HUDEP-2 (cell line): ENCODE measurements around the gene UPF3A.

Source experiments
- DNase-seq, 76 experiments: peaks; one replicate each; lab custom pipeline; 2025; ENCODE audit not compliant: unreplicated experiment in 76 of 76; lab: John Stamatoyannopoulos, UW

The UPF3A gene

DNA sequence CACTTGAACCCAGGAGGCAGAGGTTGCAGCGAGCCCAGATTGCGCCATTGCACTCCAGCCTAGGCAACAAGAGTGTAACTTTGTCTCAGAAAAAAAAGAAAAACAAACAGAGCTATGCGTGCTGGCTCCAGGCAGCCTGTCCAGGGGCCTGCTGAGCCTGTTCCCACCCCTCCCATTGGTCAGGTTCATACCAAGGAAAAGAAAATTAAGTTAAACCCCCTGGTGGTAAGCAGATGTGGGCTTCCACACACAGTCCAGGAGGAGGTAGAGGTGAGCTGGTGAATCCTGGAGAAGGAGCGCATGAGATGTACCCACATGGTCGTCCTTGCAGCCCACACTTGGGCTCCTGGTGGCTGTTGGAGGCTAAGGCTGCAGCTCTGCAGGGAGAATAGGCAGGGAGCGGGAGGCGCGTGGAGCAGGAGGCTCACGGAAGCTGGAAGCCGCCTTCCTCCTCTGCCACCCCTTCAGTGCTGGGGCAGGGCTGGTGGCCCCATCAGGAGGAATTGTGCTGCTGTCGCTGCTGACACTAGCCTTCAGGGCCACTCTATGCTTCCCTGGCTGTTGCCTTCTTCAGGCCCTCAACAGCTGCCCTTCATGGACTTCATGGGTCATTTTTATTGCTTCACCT lies 22.4 kb downstream of the UPF3A start:
- DNase-seq, result no peak

- no peak for DNase-seq
These were observed 23.1 kb downstream of the UPF3A start for GRCh38 chr13:114304346-114305034.

GRCh38 chr13:114309086-114309485 lies 27.7 kb downstream of the UPF3A start:
- DNase-seq, result no peak

DNA sequence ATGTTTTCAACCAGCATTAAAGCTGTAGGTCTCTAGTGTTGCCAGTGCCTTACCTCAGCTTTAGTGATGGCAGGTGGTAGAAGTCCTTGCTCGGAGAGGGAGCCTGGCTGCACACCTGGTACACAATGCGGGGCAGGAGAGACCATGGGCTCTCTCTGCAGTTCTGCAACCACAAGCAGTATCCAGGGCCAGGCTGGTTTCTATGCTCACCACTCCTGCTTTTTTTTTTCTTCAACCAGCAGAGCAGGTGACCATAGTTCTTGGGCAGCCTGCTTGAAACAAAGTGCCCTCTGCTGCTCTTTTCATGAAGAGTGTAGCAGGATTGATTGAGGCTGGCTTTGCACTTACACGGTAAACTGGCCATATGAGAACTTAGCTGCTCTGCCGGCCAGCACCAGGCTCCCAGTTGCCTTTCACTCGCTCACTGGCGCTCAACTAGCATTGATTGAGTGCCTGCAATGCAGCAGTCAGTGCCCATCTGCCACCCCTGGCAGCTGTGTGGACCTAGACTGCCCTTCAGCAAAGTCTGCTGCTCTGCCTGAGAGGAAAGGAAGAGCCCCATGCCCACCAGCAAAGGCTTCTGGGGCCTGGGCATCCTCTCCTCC lies 28.5 kb downstream of the UPF3A start:
- DNase-seq, result no peak

DNA sequence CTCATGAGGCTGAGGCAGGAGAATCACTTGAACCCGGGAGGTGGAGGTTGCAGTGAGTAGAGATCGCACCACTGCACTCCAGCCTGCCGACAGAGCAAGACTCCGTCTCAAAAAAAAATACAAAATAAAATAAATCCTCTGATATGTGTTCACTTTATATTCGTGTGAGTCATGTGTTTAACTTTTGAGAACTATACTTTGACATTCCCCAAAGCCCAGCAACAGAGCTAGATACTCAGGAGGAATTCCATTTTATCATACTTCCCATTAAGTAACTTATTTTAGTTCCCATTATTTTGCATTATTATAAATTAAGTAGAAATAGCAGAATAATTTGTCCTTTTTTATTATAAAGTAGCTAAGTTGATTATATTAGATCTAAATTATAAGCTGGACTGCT lies 29.6 kb downstream of the UPF3A start:
- no peak for DNase-seq

GRCh38 chr13:114311387-114311786 lies 30.0 kb downstream of the UPF3A start:
- no peak for DNase-seq

GRCh38 chr13:114311908-114312307 lies 30.5 kb downstream of the UPF3A start:
- DNase-seq, result no peak

DNA sequence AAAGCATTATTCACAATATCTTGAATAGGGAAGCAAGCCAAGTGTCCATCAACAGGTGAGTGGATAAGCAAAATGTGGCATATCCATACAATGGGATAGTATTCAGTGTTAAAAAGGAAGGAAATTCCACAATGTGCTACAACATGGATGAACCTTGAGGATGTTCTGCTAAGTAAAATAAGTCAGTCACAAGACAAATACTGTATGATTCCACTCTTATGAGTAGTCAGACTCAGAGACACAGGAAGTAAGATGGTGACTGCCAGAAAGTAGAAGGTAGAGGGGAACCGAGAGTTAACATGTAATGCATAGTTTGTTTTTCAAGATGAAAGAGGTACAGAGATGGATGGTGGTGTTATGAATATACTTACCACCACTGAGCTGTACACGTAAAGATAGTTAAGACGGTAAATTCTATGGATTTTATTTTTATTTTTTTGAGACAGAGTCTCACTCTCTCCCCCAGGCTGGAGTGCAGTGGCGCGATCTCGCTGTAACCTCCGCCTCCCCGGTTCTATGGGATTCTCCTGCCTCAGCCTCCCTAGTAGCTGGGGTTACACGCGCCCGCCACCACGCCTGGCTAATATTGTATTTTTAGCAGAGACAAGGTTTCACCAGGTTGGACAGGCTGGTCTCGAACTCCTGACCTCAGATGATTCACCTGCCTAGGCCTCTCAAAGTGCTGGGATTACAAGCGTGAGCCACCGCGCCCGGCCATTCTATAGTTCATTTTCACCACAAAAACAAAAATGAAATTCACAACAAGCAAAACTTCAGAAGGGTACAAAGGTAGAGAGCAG lies 31.9 kb downstream of the UPF3A start:
- peak in 1 of 76 experiments; percentile 12 for DNase-seq

DNA sequence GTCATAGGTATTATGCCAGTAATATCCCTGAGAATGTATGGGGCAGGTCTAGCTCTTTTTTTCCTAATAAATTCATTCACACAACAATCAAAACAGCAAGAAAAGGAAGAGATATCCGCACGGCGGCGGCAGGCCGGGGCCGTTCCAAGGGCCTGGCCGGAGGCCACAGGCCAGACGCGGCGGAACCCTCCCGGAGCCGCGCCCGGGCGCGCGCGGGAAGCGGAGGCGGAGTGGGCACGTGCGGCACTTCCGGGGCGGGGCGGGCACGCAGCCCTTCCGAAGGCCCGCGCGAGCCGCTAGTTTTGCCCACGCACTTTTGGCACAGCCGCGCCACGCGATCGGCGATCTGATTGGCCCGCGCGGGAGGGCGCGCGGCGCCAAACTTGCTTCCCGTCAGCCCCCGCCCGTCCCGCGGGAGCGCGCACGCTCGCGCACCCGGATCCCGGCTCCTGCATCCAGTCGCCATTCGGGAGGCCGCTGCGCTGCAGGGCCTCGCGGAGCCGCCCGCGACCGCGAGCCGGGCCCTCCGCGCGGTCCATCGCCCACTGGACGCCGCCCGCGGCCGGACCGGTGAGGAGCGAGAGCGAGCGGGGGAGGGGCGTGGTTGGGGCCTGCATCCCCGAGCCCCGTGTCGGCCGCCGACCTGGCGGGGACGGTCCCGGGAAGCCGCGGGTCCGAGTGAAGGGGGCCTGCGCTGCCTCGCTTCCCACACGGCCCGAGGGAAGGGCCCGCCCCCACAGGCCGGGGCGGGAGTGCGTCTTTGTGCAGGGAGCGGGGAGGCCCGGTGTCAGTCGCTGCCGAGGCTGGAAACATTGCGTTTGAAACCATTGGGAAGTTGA lies 32.9 kb downstream of the UPF3A start, which contains the start of gene CHAMP1:
CHAMP1 (plus strand) TSS at position 430 of the 839 bp plus-strand sequence. CDS start 9,340 bp downstream, outside the sequence.
- DNase-seq, result peak in 75 of 76 experiments; percentile 24 to 97 (median 93)

- DNase-seq, result no peak
These were observed 33.8 kb downstream of the UPF3A start for GRCh38 chr13:114315074-114315785.

GRCh38 chr13:114318624-114319023 lies 37.2 kb downstream of the UPF3A start:
- DNase-seq, result no peak

DNA sequence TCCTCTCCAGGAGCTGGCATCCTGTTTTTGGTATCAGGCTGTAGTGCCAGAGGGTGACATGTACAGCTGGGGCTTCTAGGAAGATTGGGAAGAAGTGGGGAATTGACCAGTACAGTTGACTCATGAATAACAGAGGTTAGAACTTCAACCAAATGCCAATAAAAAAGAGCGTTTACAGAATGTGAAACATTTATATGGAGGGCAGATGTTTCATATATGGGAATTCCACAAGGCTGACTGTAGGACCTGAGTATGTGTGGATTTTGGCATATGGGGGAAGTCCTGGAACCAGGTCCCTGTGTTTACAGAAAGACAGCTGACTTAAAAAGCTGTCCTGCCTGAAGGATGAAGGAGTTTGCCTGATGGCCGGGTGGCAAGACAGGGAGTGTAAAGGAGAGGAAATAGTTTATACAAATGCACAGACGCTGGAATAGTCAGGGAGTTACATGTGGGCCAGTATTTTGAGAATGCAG lies 38.1 kb downstream of the UPF3A start:
- DNase-seq, result no peak

GRCh38 chr13:114320065-114320464 lies 38.7 kb downstream of the UPF3A start:
- peak in 65 of 76 experiments; percentile 3 to 78 (median 38) for DNase-seq

- DNase-seq, result no peak
These were observed 39.9 kb downstream of the UPF3A start for GRCh38 chr13:114321256-114321655.

DNA sequence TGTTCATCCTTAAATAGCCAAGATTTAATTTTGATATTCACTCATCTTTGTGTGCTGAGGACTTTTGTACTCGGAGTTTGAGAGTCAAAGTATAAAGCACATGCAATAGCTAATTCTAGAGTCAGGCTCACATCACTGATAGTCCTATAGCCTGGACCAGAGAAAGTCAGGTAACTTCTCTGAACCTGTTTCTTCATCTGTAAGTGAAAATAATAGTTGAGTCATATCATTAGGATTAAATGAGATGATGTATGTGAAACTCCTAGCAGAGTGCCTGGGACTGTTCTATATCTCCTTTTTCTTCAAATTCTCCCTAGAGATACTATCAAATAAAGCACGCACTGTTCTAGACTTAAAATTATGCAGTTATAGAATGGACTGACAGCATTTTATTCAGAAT lies 41.9 kb downstream of the UPF3A start:
- DNase-seq, result no peak

DNA sequence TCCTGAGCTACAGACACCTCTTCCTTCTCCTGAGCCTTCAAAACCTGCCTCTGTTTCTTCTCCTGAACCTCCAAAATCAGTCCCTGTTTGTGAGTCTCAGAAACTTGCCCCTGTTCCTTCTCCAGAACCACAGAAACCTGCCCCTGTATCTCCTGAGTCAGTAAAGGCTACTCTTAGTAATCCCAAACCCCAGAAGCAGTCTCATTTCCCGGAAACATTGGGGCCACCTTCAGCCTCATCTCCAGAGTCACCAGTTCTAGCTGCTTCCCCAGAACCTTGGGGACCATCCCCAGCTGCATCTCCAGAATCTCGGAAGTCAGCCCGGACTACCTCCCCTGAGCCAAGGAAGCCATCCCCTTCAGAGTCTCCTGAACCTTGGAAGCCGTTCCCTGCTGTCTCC lies 42.9 kb downstream of the UPF3A start:
- DNase-seq, result no peak

DNA sequence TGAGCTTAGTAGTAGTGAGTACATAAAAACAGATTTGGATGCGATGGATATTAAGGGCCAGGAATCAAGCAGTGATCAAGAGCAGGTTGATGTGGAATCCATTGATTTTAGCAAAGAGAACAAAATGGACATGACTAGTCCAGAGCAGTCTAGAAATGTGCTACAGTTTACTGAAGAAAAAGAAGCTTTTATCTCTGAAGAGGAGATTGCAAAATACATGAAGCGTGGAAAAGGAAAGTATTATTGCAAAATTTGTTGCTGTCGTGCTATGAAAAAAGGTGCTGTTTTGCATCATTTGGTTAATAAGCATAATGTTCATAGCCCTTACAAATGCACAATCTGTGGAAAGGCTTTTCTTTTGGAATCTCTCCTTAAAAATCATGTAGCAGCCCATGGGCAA lies 44.3 kb downstream of the UPF3A start:
- no peak for DNase-seq

DNA sequence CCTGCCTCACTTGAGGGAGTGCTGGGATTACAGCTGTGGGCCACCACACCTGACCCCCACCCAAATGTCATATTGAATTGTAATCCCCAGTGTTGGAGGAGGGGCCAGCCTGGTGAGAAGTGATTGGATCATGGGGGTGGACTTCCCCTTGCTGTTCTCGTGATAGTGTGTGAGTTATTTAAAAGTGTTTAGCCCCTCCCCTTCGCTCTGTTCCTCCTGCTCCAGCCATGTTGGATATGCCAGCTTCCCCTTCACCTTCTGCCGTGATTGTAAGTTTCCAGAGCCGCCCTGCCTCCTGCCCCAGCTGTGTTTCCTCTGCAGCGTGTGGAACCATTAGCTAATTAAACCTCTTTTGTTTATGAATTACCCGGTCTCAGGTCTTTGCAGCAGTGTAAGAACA lies 46.6 kb downstream of the UPF3A start:
- no peak for DNase-seq

DNA sequence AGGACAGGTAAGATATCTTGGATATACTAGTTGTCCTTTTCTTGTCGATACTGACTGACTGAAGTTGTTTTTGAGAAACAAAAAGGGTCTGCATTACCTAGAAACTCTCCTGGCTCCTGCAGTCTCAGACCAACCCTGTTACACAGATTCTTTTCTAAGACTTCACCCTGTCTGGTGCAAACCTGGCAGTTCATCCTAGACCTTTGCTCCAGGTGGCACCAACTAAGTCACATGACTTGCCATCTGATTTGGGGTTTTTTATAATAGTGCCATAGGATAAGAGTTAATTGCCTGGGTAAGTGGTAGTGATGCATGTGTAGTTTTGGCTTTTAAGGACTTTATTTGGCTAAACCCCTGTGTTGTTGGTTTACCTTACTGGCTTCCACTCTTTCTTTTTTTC lies 47.2 kb downstream of the UPF3A start:
- no peak for DNase-seq

DNA sequence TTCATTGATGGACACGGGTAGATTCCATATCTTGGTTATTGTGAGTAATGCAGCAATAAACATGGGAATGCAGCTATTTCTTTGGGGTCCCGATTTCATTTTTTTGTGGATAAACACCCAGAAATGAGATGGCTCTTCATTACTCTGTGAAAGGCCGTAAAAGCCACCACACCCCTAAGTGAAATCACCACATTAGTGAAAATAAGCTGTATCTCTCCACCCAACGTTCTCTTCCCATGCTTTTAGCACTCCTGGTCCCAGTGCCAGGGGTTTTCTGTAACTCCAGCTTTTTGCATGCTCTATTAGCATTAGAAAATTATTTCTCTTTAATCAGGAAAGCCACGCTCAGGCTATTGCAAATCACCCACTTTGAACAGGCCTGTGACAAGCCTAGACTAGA lies 48.7 kb downstream of the UPF3A start:
- DNase-seq, result no peak
